Caco-2 (cell line): ENCODE data around the gene SLC39A12. TPM values are rescaled to one million over a fixed set of nuclear protein-coding genes. Genes with fewer than 3 reads are reported as not detected.

Experiments used
- BruUV-seq: library from RNA; stranded (reverse); fragments of 400-500 nt; replicated peaks from 2 replicates; lab custom pipeline; 2021; lab: Mats Ljungman, UMichigan
- CTCF ChIA-PET: fragments of 300-600 bp; sonication (Branson Sonifier 250); formaldehyde crosslinking; loops from one replicate; lab custom pipeline; 2022; ENCODE audit warnings: antibody characterized with exemption; lab: Charles Lee
- POLR2A ChIA-PET: fragments of 300-600 bp; sonication (Branson Sonifier 250); formaldehyde crosslinking; loops from one replicate; lab custom pipeline; 2022; ENCODE audit warnings: antibody characterized with exemption; lab: Charles Lee
- DNase-seq, 2 experiments: peaks; one replicate each; pipeline versions ENCODE4 v3.0.0 to v3.0.0-alpha.2; 2020 to 2022
- H3K27me3 ChIP-seq: replicated peaks from 2 replicates; pipeline ENCODE4 v1.6.0; 2011; ENCODE audit warnings: low read length; ENCODE audit not compliant: control insufficient read depth, insufficient read depth
- H3K36me3 ChIP-seq: 2 replicates; pipeline ENCODE4 v1.5.1; 2011; ENCODE audit warnings: low read length; ENCODE audit not compliant: control insufficient read depth, insufficient read depth
- H3K4me1 ChIP-seq: fragments of 250-450 bp; sonication (Bioruptor Pico); 2 replicates; pipeline ENCODE4 v1.5.1; 2020; ENCODE audit warnings: mild to moderate bottlenecking
- H3K4me3 ChIP-seq: 2 replicates; pipeline ENCODE4 v1.5.1; 2011; ENCODE audit warnings: low read depth, mild to moderate bottlenecking, control low read depth, low read length
- H3K9me3 ChIP-seq: fragments of 250-450 bp; sonication (Bioruptor Pico); 2 replicates; pipeline ENCODE4 v1.5.1; 2020; ENCODE audit warnings: mild to moderate bottlenecking, moderate library complexity
- H3K27ac Mint-ChIP-seq: one replicate; pipeline ENCODE4 v1.8.0; 2022; ENCODE audit warnings: mixed read lengths; ENCODE audit not compliant: unreplicated experiment
- H3K27me3 Mint-ChIP-seq: one replicate; pipeline ENCODE4 v1.8.0; 2022; ENCODE audit warnings: mixed read lengths; ENCODE audit not compliant: insufficient read depth, unreplicated experiment
- H3K36me3 Mint-ChIP-seq: one replicate; pipeline ENCODE4 v1.8.0; 2022; ENCODE audit warnings: mild to moderate bottlenecking, mixed read lengths; ENCODE audit not compliant: insufficient read depth, unreplicated experiment
- H3K4me1 Mint-ChIP-seq: one replicate; pipeline ENCODE4 v1.8.0; 2022; ENCODE audit warnings: low read depth, mixed read lengths; ENCODE audit not compliant: unreplicated experiment
- H3K4me3 Mint-ChIP-seq: one replicate; pipeline ENCODE4 v1.8.0; 2022; ENCODE audit warnings: mild to moderate bottlenecking, moderate library complexity, mixed read lengths; ENCODE audit not compliant: unreplicated experiment
- H3K9me3 Mint-ChIP-seq: one replicate; pipeline ENCODE4 v1.8.0; 2022; ENCODE audit warnings: mixed read lengths; ENCODE audit not compliant: unreplicated experiment
- CTCF ChIP-seq, 2 experiments: fragments of 200-600 bp in 1 of 2; IDR thresholded peaks; 1 replicate in 1 of 2; 2 replicates in 1 of 2; pipeline versions ENCODE4 v1.5.1 to v1.8.0; 2011 to 2022; ENCODE audit warnings: antibody characterized with exemption in 1 of 2, control low read depth in 1 of 2, inconsistent platforms in 1 of 2, low read depth in 1 of 2, low read length in 1 of 2, mild to moderate bottlenecking in 1 of 2, moderate library complexity in 1 of 2; ENCODE audit not compliant: insufficient read depth in 1 of 2, severe bottlenecking in 1 of 2, unreplicated experiment in 1 of 2
- intact Hi-C: fragments of 100-400 bp; cut with micrococcal nuclease; formaldehyde crosslinking; loops from one replicate; pipeline ENCODE4 v1.10.0; 2022; ENCODE audit not compliant: unreplicated experiment
- total RNA-seq: library from RNA; stranded (reverse); gene quantifications from 2 replicates; pipeline ENCODE4 v1.2.3, GENCODE V29; 2022

Gene SLC39A12
- total RNA-seq, 1 experiment from 2014 or later: not detected

GRCh38 chr10:18087355-18087754 is 135.6 kb downstream of the SLC39A12 start:
- intact Hi-C loops: no loop called here

More at GRCh38 chr10:18087355-18087754, 135.6 kb downstream of the SLC39A12 start:
- no TSS peak for BruUV-seq
- H3K4me1 ChIP-seq: no peaks in the 10 kb centered on the region
- H3K27me3 Mint-ChIP-seq: peaks cover 14% of the 10 kb centered on the region
- no peaks in the 10 kb centered on the region for H3K9me3 Mint-ChIP-seq
- no peaks in the 10 kb centered on the region for H3K4me1 Mint-ChIP-seq
- H3K36me3 Mint-ChIP-seq: no peaks in the 10 kb centered on the region
- no peaks in the 10 kb centered on the region for H3K36me3 ChIP-seq
- H3K9me3 ChIP-seq: no peaks in the 10 kb centered on the region
- POLR2A ChIA-PET: no interaction called here
- no peak overlapping the region for H3K4me3 Mint-ChIP-seq
- H3K27ac Mint-ChIP-seq: no peak overlapping the region
- no peak for DNase-seq
- no peak overlapping the region for H3K4me3 ChIP-seq
- no peaks in the 10 kb centered on the region for H3K27me3 ChIP-seq
- TF ChIP-seq CTCF (IDR thresholded peaks at IDR 0.05; ENCODE audit: insufficient read depth in 1 of 2, low read depth in 1 of 2, low read length in 1 of 2, severe bottlenecking in 1 of 2, unreplicated experiment in 1 of 2): no peak
- CTCF ChIA-PET: no interaction called here

Other genes with a start within 250 kb of the SLC39A12 start
- gene TMEM236, start 199.7 kb upstream of the SLC39A12 start, total RNA-seq: 0.60 and 0.64 TPM in 2 replicates
- gene MRC1, start 142.6 kb upstream of the SLC39A12 start, total RNA-seq: 0.05 TPM in 2 replicates
- gene CACNB2, start 188.5 kb downstream of the SLC39A12 start, total RNA-seq: 0.98 and 1.8 TPM in 2 replicates